Hepatocyte (in vitro differentiated cells): ENCODE results near the gene KLHL36.

ENCODE experiments used
- CTCF ChIP-seq: fragments of 200-600 bp; sonication (generic); IDR thresholded peaks from 2 replicates; pipeline ENCODE4 v1.5.1; 2016; ENCODE audit warnings: antibody characterized with exemption, mild to moderate bottlenecking; ENCODE audit not compliant: poor library complexity
- EZH2 ChIP-seq: fragments of 200-600 bp; sonication (generic); IDR thresholded peaks from 2 replicates; pipeline ENCODE4 v1.6.1; 2016; ENCODE audit warnings: antibody characterized with exemption, mild to moderate bottlenecking, borderline replicate concordance

- TF ChIP-seq CTCF (no peak), EZH2 (no peak)
These were observed 35.6 kb downstream of the KLHL36 start for GRCh38 chr16:84683691-84684591.
